GM18907 (cell line): ENCODE measurements around the gene PTDSS2.
A peak's percentile ranks its signal among the peaks of the same experiment; 100 is the strongest.

Source experiments
- ATAC-seq: cut with Tn5 transposase; IDR thresholded peaks from one replicate; pipeline ENCODE4 v1.9.1; 2021; ENCODE audit warnings: mild to moderate bottlenecking, moderate library complexity; ENCODE audit not compliant: unreplicated experiment

The PTDSS2 gene

DNA sequence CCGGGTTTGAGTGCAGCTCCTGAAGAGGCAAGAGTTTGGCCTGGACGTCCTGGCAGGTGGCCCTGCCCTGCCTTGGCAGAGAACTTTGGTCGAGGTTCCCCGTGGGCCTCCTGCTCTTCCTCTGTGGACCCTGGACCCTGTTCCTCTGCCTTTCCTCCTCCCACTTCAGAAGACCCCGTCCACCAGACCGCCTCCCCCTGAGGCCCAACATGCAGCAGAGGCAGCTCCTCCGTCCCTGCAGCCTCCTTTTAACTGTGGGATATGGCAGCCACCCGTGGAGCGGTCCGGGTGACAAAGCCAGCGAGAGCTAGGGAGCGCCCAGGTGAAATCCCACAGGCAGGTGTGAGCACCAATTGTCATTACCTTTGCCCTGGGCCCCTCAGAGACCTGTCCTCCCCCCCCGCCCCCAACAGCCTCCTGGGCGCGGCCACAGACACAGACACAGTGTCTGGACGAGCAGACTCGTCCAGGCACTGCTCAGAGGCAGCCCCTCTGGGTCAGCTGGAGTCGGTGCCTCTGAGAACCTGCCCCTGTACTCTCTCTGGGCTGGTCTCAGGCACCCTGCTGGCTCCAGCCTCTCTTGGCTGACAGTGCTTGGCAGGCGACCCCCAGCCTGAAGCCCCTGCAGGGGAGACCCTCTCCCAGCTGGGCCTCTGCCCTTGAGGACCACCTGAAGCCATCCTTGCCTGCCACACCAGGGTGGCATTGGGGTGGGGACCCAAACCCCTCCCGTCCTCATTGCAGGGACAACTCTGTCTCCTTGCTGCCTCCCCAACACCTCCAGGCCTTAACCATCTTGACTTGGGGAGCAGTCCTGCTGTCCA, 4.1 kb upstream of the PTDSS2 start:
- no peak for ATAC-seq

DNA sequence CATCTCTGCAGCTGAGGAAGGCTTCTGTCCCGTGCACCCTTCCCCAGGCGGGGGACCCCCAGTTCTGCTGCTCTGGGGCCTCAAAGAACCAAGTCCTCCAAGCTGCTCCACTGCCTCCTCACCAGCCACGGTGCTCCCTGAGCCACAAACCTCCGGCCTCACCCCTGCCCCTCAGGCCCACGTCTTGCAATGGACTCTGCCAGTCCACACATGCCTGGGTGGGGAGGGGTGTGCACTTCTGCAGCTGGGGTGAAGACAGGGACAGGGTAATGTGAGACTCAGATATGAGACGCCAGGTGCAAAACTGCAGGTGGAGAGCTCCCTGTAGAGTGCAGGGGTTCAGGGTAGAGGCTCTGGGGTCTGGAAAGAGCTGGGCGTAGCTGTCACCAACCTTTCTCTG, 3.2 kb upstream of the PTDSS2 start:
- ATAC-seq, result no peak

DNA sequence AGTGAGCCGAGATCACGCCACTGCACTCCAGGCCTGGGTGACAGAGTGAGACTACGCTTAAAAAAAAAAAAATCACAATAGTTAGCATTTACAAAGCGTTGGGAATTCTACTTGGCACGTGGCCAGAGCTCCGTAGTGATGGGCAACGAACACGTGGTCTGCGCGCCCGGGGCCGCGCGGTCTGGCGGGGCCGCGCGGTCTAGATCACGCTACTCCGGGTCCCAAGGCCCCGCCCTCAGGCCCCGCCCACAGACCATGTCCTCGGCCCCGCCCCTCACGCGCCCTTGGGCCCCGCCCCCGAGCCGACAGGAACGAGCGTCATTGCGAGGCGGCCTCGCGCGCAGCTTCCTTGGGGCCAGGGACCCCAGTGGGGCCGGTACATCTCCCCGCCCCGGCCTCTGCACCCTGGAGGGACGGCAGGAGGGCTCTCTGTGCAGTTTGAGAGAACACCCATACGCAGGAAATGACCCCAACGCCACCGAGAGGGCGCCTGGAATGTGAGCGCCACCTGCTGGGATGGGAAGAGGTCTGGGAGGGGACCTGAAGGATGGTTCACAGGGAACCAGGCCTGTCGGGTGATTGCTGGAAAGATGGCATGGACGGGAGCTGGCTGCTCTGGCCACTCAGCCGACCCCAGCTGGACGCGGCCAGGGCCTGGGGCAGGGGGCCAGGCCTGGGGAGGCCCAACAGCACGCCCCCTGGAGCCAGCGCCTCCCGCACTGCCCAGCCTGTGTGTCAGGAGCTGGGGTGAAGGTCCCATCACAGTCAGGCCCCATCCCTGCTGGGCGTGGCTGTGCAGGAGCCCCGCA, 2.0 kb upstream of the PTDSS2 start:
- peak; percentile 40 for ATAC-seq

DNA sequence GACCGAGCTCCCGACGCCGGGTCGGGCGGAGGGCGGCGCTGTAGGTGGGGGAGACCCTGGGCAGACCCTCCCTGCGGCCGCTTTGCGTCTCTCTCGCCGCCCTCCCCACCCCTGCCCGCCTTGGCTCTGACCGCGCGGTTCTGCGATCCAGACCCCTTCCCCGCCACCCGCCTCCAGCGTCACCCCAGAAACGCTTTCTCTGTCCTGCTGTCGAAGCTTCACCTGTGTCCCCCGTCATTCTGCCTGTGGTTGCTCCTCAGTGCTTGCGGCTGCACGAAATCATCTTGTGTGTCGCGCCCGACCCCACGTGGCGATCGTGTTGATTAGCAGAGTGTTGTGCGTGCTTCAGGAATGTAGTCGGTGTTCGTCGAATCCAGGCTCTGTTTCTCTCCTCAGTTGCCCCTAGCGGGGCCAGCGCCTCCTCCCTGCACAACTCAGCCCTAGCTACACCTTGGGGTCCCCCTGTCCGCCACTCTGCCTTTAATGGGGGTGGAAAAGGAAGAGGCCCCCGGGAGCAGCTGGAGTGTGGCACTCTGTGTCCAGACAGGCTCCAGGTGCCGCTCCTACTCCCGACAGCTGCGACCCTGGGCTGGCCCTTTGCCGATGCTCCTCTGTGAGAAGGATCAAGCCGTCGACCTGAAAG, 851 bp downstream of the PTDSS2 start:
- peak; percentile 6 for ATAC-seq

DNA sequence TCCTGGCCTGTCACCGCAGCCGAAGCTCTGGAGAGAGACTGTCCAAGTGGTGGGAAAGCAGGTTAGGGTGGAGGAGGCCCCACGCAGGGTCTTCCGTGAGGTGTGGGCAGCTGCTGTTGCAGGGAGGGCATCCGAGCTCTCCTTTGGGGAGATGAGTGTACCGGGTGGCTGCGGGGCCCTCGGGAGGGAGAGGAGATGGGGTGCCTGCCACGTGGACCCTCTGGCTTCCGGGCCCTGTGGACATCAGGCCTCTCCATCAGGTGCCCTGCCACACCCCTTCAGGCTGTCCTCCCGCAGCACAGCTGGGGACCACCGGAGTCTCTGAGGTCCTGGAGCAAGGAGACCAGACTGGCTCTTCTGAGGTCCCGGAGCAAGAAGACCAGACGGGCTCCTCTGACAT, 1.7 kb downstream of the PTDSS2 start:
- no peak for ATAC-seq

DNA sequence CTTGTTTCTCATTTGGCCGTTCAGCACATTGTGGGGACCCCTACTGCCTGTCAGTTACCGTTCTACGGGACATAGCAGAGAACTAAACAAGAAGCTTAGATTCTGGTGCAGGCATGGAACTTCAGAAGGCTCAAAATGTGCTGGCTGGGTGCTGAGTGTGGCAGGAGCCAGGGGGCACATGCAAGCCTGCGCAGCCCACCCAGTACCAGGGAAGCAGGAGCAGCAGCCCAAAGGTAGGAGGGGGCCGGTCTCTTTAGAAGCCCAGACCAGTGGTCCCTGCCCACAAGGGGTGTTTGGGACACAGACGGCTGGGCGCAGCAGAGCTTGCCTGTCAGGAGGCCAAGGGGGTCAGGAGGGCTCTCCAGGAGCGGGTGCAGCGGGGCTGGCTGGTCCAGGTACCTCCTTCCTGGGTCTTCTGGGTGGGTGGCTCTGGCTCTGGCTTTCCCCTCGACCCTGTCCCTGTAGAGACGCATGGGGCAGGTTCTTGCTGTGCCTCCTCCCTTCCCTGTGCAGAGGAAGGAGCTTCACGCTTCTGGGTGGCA, 2.2 kb downstream of the PTDSS2 start:
- no peak for ATAC-seq

DNA sequence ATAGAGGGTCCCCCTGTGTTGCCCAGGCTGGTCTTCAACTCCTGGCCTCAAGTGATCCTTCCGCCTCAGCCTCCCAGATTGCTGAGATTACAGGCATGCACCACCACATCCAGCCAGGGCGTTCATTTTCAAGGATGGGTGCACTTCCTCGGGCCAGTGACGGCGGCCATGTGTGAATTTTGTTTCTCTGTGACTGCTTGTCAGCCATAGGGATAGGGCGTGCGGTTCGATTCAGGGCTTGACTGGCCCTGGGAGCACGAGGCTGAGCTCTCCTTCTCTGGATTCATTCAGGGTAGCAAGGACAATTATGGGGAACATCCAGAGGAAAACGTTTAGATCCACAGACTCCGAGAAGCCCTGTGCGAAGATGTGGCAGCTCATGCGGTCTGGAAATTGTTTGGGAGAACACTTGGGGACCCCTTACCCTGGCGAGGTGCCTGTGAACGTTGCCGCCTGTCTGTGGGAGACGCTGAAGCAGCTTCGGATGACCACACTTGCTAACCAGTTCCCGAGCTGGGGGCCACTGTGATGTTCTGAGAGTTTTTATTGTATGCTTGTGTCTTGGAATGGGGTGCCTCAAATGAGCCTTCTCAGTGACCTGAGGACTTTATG, 2.9 kb downstream of the PTDSS2 start:
- no peak for ATAC-seq

DNA sequence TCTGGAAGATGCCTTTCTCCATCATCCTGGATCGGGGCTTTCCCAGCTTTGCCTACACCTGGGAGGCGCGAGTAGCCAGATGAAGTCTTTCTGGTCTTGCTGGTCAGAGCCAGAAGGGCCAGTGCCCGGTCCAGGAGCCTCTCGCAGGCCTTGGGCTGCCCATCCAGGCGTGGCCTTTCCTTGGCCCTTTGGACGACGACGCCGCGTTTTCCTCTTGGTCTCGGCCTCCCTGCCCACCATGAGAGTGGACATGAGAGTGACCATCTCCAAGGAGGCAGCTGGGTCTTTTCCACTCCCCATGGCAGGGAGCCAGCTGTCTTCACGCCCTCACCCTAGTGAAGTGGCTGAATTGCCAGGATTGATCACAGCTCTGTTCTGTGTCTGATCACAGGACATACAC, 3.5 kb downstream of the PTDSS2 start:
- no peak for ATAC-seq

DNA sequence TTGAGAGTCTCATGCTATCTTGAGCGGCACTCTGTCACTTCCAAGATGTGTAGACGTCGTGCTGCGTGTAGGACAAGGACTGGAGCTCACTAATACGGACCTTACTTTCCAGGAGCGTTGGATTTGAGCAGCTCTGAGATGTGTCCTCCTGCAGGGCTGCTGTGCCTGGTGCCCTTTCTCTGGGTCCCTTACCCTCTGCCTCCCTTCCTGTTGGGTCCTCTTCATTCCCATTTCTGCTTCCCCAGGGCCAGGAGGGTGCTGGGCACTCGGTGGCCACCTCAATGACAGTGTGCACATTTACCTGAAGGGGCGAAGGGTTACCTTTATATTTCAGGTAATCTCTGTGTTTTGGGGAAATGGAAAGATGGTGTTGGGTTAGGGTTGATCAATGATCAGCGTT, 4.0 kb downstream of the PTDSS2 start:
- ATAC-seq, result no peak

DNA sequence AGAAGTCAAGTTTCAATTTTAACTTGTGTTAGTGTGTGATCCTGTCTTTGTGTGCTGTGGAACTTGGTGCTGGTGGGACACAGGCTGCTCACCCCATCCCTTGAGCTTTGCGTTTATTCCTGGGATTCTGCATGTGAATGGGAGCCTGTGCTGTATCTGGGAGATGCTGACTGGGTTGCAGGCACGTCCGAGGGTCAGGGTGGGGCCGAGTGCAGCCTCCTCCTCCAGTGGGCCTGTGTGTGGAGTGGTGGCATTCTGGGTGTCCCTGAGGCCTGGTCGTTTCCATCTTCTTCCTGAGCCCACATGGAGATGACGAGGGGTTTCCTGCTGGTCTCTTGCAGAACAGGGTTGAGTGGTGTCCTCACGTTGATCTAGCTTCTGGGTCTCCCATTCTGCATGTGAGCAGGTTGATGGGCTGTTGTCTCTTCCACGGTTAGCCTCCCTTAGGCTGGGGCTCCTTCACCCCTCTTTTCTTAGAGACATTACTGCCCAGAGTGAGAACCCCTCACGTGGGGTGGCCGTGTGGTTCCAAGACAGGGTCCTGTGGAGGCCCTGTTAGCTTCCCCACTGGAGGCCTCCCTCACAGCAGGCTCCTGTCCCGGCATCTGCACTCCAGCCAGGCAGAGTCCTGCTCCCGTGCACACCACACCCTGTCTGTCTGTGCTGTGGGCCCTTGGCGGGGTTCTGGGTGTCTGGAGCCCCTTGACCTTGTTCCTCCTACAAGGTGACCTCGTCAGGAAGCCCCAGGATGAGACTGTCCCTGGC, 4.9 kb downstream of the PTDSS2 start:
- no peak for ATAC-seq

DNA sequence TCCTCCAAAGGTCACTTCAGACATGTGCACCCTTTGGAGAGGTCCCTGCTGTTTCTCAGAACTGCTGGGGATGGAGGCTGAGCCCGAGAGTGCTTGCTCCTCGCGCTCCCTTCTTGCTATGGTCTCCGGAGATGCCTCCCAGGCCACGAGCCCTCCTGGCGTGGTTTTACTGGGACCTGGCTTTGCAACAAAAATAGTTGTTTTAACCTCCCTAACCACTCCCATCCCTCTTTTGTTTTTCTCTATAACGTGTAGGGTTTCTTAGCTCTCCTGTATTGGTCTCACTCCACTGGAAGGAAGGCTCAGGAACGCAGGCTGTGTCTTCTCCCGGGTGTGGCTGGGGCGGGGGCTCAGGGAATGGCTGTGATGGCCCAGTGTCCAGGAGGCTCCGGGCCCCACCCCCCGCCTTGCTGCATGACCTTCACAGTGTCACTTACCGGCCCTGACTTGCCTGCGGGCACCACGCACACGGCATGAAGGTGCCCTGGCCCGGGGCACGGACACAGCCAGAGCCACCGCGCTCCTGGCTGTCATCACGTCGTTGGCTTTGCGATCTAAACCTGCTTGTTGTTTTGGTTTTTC, 5.6 kb downstream of the PTDSS2 start:
- ATAC-seq, result no peak

DNA sequence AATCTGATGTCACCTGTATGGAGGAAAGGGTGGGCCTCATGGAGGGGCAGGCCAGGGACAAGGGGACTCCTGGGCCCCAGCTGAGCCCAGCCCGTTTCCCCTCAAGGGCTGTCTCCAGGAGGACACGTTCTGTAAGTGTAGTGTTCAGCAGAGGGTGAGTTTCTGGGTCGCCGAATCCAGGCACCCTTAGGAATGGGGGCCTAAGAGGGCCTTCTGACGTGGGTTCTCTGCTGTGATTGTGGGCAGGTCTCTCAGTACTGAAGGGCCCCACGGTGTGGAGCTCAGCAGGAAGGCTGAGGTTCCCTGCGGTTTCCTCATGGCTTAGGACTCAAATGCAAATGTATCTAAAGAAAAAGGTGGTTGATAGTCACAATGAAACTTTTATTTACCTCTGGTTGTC, 6.5 kb downstream of the PTDSS2 start:
- ATAC-seq, result no peak

DNA sequence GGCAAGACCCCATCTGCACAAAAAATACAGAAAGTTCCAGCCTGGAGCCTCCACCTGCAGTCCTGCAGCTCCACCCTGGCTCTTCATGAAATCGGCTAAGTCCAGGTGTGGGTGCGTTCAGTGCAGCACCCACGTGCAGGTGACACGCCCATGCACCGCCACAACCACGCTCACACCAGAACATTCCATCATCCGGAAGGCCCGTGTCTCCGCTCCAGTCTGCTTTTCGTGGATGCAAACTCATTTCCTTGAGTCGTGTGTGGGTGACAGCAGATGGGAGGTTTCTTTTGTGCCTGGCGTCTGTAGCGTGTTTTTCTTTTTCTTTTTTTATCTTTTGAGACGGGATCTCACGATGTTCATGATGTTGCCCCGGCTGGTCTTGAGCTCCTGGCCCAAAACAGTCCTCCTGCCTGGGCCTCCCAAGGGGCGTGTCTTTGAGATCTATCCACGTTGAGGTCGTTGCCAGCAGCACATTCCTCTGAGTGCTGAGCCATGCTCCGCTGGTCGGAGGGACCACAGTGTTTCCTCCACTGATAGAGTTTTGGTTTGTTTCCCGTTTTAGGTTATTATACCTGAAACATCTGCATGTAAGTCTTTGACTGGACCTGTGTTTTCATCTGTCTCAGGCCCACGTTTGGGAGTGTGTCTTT, 7.2 kb downstream of the PTDSS2 start:
- no peak for ATAC-seq

DNA sequence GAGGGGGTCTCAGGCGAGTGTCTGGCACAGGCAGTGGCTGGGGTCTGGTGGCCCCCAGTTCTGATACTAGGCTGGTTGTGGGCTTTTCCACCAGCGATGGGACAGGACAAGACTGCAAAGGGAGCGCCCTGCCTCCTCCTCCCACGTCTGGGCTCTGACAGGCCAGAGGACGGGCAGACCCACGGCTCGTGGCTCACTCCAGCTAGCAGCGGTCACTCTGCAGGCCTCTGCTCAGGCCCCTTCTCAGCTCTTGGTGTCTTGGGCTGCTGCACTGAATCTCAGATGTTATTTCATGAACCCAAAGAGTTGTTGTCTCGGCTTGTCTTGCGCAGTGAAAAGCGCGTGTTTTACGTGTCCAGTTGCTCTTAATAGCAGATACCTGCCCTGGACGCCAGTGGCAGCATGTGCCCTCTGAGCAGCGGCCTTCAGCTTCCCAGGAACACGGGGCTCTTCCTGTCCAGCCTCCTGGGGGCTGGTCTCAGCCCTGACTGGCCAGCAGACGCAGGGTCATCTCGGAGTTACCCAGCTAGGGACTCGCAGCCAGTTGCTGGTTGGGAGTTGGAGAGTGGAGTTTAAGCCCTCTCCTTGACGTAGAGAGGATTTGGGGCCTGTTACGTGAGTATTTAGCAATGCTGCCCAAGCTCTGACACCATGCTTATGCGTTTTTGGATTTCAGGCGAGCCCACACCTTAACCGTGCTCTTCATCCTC, 9.6 kb downstream of the PTDSS2 start:
- no peak for ATAC-seq

DNA sequence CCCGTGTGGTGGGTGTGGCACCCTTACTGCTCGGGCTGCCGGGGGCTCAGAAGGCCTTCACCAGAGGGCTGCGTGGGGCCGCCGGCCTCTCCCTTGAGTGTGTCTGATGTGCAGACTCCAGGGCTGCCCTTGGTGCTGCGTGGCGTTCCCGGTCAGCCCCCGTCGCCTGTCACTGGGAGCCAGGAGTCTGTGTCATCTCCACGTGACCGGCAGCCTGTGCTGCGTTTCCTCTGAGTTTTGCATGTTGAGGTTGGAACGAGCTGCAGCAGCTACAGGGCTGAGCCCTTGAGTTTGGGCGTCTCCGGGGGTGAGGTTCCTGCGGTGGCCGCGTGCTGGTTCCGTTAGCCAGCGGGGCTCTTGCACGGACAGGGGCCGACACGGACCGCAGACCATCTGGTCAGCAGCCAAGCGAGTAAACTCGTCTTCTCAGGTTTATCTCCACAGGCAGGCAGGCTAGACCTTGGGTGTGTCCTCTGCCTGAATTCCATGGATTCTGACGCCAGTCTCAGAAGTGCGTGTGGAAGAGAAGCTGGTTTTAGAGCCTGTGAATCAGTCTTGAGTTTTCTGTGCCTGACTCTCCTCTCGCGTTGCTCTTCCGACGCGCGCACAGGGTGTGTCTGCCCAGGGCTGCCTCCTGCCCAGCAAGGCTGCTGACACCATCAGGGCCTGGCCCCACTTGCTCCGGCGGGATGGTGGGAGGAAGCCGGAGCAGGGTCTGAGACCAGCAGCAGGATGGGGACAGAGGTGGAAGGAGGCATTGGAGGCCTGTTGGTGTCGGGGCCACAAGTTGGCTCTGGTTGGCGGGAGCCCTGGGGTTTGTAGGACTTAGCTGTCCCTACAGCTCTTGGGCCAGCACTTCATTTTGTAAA, 10.5 kb downstream of the PTDSS2 start:
- ATAC-seq, result no peak

DNA sequence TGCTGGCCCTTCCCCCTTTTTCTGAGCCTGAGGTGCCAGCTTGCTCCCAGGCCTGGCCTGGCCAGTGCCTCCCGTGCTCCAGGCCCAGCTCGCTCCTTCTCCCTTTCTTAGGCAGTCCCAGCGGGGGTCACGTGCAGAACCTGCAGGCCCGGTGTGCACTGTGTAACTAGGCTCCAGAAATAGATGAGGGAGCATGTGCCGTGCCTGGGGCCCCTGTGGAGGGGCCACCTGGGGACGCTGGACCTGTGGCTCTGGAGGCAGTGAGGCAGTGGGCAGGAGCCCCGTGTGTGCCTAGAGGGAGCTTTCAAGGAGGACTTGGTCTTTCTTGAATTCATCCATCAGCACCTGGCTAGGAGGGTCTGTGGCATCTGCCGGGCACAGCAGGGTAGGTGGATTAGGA, 11.5 kb downstream of the PTDSS2 start:
- no peak for ATAC-seq

DNA sequence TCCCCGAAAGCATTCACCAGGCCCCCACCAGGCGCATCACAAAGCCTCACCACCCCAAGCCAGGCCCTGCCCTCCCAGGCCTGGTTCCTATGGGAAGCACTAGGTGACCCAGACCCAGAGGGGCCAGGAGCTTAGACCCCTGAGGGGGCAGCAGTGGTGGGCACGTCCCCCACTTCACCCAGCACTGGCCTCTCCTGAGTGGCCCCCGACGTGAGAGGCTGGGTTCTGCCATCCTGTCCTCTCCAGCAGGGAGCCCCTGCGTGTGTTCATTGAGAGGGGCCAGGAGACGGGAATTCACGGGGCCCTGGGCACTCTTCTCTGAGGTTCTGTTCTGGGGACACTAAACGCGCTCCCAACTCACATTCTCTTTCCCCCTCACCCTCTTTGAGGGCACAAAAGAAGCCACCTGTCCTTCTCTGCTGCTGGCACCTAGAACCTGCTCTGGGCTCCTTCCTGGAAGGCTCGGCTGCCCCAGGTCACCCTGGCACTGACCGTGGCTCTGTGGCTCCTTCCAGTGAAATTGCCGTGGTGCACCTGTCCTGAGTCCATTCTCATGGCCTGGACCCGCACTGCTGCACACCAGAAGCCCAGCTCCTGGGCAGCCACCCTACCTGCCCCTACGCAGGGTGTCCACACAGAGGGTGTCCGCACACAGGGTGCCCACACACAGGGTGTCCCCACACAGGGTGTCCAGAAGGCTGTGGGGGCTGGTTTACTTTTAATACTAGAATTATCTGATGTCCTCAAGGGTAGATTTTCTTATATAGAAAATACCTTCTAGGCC, 12.2 kb downstream of the PTDSS2 start:
- ATAC-seq, result no peak
